Activated CD4-positive, CD25-positive, alpha-beta regulatory T cell (primary cell): ENCODE data around the gene GPR83.
"Not testable (repeated sequence)": the region's sequence is repeated elsewhere in the genome, so short reads cannot be mapped to it uniquely, and the experiment has no call there.

Experiments
- DNase-seq, 4 experiments: peaks; one replicate each; lab custom pipeline; 2025; lab: John Stamatoyannopoulos, UW

Gene GPR83

DNA sequence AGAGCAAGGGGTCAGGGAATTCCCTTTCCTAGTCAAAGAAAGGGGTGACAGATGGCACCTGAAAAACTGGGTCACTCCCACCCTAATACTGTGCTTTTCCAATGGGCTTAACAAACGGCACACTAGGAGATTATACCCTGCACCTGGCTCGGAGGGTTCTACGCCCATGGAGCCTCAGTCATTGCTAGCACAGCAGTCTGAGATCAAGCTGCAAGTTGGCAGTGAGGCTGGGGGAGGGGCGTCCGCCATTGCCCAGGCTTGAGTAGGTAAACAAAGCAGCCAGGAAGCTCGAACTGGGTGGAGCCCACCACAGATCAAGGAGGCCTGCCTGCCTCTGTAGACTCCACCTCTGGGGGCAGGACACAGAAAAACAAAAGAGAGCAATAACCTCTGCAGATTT, 30.6 kb downstream of the GPR83 start:
- DNase-seq: not testable (repeated sequence)

DNA sequence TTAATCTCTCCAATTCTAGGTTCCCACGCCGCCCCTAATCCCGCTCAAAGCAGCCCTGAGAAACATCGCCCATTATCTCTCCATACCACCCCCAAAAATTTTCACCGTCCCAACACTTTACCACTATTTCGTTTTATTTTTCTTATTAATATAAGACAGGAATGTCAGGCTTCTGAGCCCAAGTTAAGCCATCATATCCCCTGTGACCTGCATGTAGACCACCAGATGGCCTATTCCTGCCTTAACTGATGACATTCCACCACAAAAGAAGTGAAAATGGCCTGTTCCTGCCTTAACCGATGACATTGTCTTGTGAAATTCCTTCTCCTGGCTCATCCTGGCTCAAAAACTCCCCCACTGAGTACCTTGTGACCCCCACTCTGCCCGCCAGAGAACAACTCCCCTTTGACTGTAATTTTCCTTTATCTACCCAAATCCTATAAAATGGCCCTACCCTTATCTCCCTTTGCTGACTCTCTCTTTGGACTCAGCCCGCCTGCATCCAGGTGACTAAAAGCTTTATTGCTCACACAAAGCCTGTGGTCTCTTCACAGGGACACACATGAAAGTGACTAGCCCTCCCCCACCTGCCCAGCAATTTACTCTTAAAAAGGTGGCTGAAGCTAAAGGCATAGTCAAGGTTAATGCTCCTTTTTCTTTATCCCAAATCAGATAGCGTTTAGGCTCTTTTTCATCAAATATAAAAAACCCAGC, 50.2 kb downstream of the GPR83 start:
- not testable (repeated sequence) for DNase-seq

DNA sequence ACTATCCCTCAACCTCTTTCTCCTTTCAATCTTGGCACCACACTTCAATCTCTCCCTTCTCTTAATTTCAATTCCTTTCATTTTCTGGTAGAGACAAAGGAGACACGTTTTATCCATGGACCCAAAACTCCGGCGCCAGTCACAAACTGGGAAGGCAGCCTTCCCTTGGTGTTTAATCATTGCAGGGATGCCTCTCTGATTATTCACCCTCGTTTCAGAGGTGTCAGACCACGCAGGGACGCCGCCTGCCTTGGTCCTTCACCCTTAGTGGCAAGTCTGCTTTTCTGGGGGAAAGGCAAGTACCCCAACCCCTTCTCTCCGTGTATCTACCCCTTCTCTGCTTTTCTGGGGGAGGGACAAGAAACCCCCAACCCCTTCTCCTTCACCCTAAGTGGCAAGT, 54.9 kb downstream of the GPR83 start:
- not testable (repeated sequence) for DNase-seq

DNA sequence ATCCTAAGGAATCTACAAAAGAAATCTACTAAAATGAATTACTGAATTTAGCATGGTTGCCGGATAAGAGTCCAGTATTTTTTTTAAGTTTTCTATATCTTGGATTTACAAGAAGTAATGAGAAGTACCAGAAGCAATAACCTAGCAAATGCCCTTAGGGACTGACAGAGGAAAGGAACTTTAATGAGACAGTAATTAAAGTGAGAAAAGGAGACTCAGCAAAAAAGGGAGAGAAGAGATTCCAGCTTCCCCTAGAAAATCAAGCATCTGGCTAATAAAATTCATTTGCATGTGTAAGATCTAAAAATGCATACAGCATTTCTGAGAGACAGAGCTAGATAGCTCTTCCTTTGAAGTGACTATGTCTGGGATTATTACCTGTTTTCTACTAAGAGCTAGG, 57.7 kb downstream of the GPR83 start:
- DNase-seq: no peak

DNA sequence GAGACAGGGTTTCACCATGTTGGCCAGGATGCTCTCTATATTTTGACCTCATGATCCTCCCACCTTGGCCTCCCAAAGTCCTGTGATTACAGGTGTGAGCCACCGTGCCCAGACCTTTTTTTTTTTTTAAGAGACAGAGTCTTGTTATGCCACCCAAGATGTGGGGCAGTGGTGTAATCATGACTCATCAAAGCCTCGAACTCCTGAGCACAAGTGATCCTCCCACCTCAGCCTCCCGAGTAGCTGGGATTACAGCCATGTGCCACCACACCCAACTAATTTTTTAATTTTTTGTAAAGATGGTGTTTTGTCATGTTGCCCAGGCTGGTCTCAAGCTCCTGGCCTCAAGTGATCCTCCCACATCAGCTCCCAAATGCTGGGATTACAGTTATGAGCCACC, 59.0 kb downstream of the GPR83 start:
- no peak for DNase-seq

DNA sequence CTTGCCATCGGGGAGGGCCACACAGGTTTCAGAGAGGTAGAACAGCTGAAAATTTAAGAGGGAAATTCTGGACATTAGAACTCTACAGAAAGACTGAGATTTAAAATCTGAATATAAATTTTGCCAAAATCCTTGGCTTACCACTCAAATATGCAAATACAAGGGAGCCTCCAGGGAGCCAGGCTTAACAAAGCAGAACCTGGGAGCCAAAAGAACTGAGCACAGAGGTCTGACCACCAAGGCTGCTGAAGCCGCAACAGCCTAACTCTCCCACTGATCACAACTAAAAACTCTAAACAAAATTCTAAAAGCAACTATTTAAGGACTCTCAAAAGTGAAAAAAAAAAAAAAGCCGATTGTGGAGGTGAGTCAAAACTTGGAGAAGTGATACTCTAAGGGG, 62.6 kb downstream of the GPR83 start:
- DNase-seq: no peak

DNA sequence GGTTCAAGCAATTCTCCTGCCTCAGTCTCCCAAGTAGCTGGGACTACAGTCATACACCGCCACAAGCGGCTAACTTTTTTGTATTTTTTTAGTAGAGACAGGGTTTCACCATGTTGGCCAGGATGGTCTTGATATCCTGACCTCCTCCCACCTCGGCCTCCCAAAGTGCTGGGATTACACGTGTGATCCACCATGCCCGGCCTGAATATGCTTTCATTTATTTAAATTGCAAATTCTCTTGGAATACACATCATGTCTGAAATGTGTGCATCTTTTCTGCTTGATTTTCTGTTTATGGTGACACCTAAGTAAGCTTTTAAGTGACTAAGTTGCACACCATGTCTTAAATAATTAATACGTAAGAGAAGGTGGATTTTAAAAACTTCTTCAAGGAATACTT, 65.2 kb downstream of the GPR83 start:
- no peak for DNase-seq

DNA sequence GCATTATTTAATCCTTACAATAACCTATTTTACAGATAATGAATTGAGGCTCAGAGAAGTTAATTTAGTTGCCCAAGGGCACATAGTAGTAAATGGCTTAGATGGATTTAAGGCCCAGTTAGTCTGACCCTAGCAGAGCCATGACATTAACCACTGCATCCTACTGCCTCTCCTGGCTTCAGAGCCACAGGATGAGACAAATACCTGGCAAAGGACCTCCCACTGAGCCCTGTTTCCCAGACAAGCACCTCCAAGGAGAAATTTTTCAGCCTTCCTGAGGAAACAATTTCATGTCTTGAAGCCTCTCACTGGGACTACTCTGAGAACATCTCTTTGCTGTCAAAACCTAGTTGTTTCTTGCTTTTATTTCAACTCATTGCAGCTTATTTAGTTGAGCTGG, 68.4 kb downstream of the GPR83 start:
- DNase-seq: no peak

- no peak for DNase-seq
Observed at GRCh38 chr11:94330789-94331188, 70.4 kb downstream of the GPR83 start.

- no peak for DNase-seq
Observed at GRCh38 chr11:94329501-94329900, 71.7 kb downstream of the GPR83 start.

- DNase-seq: no peak
Observed at GRCh38 chr11:94328587-94329080, 72.6 kb downstream of the GPR83 start.
